Embryonic facial prominence (tissue), 1 donor: ENCODE data around the gene HDGFL2.

Experiments
- DNase-seq: peaks from one replicate; pipeline ENCODE4 v3.0.0-alpha.2; 2016; ENCODE audit errors: extremely low spot score

The HDGFL2 gene

GRCh38 chr19:4499318-4499717 is 27.2 kb downstream of the HDGFL2 start:
- no peak for DNase-seq

GRCh38 chr19:4499855-4500254 is 27.8 kb downstream of the HDGFL2 start:
- no peak for DNase-seq

GRCh38 chr19:4500841-4501591 is 28.9 kb downstream of the HDGFL2 start:
- no peak for DNase-seq

GRCh38 chr19:4501691-4502090 is 29.6 kb downstream of the HDGFL2 start:
- DNase-seq: no peak

GRCh38 chr19:4502282-4503131 is 30.4 kb downstream of the HDGFL2 start:
- DNase-seq: no peak

GRCh38 chr19:4503132-4503824 is 31.2 kb downstream of the HDGFL2 start:
- DNase-seq: no peak

GRCh38 chr19:4503825-4504170 is 31.7 kb downstream of the HDGFL2 start:
- DNase-seq: no peak

- DNase-seq: no peak
These were observed 32.2 kb downstream of the HDGFL2 start for GRCh38 chr19:4504297-4504701.

- DNase-seq: no peak
These were observed 32.9 kb downstream of the HDGFL2 start for GRCh38 chr19:4504891-4505569.

GRCh38 chr19:4505570-4506448 is 33.7 kb downstream of the HDGFL2 start:
- DNase-seq: no peak

- DNase-seq: no peak
These were observed 34.5 kb downstream of the HDGFL2 start for GRCh38 chr19:4506449-4507149.

- no peak for DNase-seq
These were observed 35.0 kb downstream of the HDGFL2 start for GRCh38 chr19:4507150-4507452.

GRCh38 chr19:4507804-4508203 is 35.7 kb downstream of the HDGFL2 start:
- no peak for DNase-seq

GRCh38 chr19:4508698-4509097 is 36.6 kb downstream of the HDGFL2 start:
- no peak for DNase-seq

GRCh38 chr19:4510435-4511255 is 38.5 kb downstream of the HDGFL2 start:
- DNase-seq: no peak

GRCh38 chr19:4511300-4512054 is 39.4 kb downstream of the HDGFL2 start:
- no peak for DNase-seq

- DNase-seq: no peak
These were observed 40.0 kb downstream of the HDGFL2 start for GRCh38 chr19:4512070-4512469.

GRCh38 chr19:4513248-4513647 is 41.2 kb downstream of the HDGFL2 start:
- DNase-seq: no peak

- no peak for DNase-seq
These were observed 43.6 kb downstream of the HDGFL2 start for GRCh38 chr19:4515732-4516131.
